DND-41 (cell line): ENCODE results near the gene NXNL1.
A peak's percentile ranks its signal among the peaks of the same experiment; 100 is the strongest.
"Not testable (repeated sequence)": the region's sequence is repeated elsewhere in the genome, so short reads cannot be mapped to it uniquely, and the experiment has no call there.

Experiments
- ATAC-seq: fragments of 200-7000 bp; cut with Tn5 transposase; 3 replicates; pipeline ENCODE4 v1.9.1; 2021; ENCODE audit warnings: low read depth; ENCODE audit not compliant: insufficient read depth
- DNase-seq: peaks from one replicate; pipeline ENCODE4 v3.0.0-alpha.2; 2020
- H2AFZ ChIP-seq: 2 replicates; pipeline ENCODE4 v1.6.0; 2012; ENCODE audit warnings: low read depth, low read length
- H3K27ac ChIP-seq: 2 replicates; pipeline ENCODE4 v1.5.1; 2012; ENCODE audit warnings: low read length, inconsistent platforms
- H3K27me3 ChIP-seq: fragments of 200-600 bp; sonication (generic); 2 replicates; pipeline ENCODE4 v1.6.0; 2012; ENCODE audit warnings: low read length, mild to moderate bottlenecking, inconsistent platforms; ENCODE audit not compliant: insufficient read depth, poor library complexity
- H3K36me3 ChIP-seq: 2 replicates; pipeline ENCODE4 v1.5.1; 2012; ENCODE audit warnings: low read length, inconsistent platforms; ENCODE audit not compliant: insufficient read depth
- H3K4me1 ChIP-seq: 2 replicates; pipeline ENCODE4 v1.5.1; 2012; ENCODE audit warnings: mild to moderate bottlenecking, low read length; ENCODE audit not compliant: insufficient read depth
- H3K4me2 ChIP-seq: 2 replicates; pipeline ENCODE4 v1.6.0; 2012; ENCODE audit warnings: mild to moderate bottlenecking, moderate library complexity, low read length, inconsistent platforms; ENCODE audit not compliant: insufficient read depth
- H3K4me3 ChIP-seq, 2 experiments: fragments of 200-600 bp in 1 of 2; shearing (Covaris generic) in 1 of 2; 2 replicates each; pipeline ENCODE4 v1.5.1; 2012 to 2016; ENCODE audit warnings: inconsistent platforms in 2 of 2, low read length in 2 of 2, mild to moderate bottlenecking in 2 of 2, low read depth in 1 of 2, moderate library complexity in 1 of 2
- H3K79me2 ChIP-seq: 2 replicates; pipeline ENCODE4 v1.6.0; 2012; ENCODE audit warnings: low read length, inconsistent platforms; ENCODE audit not compliant: insufficient read depth
- H3K9ac ChIP-seq: 2 replicates; pipeline ENCODE4 v1.6.0; 2012; ENCODE audit warnings: low read depth, mild to moderate bottlenecking, inconsistent platforms, low read length, moderate library complexity
- H3K9me3 ChIP-seq: 2 replicates; pipeline ENCODE4 v1.5.1; 2012; ENCODE audit warnings: low read length, moderate library complexity, mild to moderate bottlenecking, inconsistent platforms; ENCODE audit not compliant: insufficient read depth, severe bottlenecking
- H4K20me1 ChIP-seq: 2 replicates; pipeline ENCODE4 v1.6.0; 2012; ENCODE audit warnings: low read length; ENCODE audit not compliant: insufficient read depth
- EZH2 ChIP-seq: IDR thresholded peaks from 3 replicates; pipeline ENCODE4 v1.6.1; 2012; ENCODE audit warnings: borderline replicate concordance, low read depth, mild to moderate bottlenecking, moderate library complexity, low read length, inconsistent platforms; ENCODE audit not compliant: severe bottlenecking
- TF ChIP-seq, protein P1 (sequence below): IDR thresholded peaks from 2 replicates; pipeline ENCODE4 v1.5.1; 2012; ENCODE audit warnings: borderline replicate concordance, low read length, moderate library complexity, mild to moderate bottlenecking; ENCODE audit not compliant: poor library complexity, severe bottlenecking; ENCODE audit errors: extremely low read depth

NXNL1 gene

DNA sequence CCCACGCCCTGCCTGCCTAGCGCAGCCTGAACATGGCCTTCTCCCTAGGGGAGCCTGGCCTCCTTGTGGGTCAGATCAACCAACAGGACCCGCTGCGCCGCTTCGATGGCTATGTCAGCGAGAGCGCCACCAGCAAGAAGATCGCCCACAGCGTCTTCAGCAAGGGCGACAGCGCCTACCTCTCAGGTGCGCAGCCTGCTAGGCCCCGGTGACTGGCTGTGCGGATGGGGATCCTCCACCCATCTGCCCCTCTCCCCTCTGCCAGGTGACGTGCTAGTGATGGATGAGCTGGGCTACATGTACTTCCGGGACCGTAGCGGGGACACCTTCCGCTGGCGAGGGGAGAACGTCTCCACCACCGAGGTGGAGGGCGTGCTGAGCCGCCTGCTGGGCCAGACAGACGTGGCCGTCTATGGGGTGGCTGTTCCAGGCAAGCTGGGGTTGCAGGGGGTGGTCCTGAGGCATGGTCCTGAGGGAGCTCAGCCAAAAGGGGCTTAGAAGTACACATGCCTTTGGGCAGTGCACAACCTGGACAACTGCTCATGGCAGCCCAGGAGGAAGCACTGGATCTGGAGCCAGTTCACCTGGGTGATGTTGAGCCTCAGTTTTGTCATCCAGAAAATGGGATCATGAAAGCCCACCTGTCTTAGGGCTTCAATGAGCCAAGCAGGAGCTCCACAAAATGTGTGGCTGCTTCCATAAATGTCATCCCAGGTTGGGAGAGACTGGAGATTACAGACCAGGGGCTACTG, 39.9 kb upstream of the NXNL1 start:
- Histone ChIP-seq H3K27ac (0 out of 2 replicates have a peak overlapping the region, but pooled peaks have one; percentile 11), H3K4me1 (peaks cover 17% of the 10 kb centered on the region), H3K9ac (no peak overlapping the region), H3K4me3 (no peak overlapping the region), H4K20me1 (peaks cover 31% of the 10 kb centered on the region), H2AFZ (no peak overlapping the region), H3K79me2 (peaks cover 19% of the 10 kb centered on the region), H3K27me3 (no peaks in the 10 kb centered on the region), H3K9me3 (no peaks in the 10 kb centered on the region), H3K36me3 (peaks cover 14% of the 10 kb centered on the region), H3K4me2 (no peak overlapping the region)
- ATAC-seq (no peak), DNase-seq (no peak)
- TF ChIP-seq, protein P1, sequence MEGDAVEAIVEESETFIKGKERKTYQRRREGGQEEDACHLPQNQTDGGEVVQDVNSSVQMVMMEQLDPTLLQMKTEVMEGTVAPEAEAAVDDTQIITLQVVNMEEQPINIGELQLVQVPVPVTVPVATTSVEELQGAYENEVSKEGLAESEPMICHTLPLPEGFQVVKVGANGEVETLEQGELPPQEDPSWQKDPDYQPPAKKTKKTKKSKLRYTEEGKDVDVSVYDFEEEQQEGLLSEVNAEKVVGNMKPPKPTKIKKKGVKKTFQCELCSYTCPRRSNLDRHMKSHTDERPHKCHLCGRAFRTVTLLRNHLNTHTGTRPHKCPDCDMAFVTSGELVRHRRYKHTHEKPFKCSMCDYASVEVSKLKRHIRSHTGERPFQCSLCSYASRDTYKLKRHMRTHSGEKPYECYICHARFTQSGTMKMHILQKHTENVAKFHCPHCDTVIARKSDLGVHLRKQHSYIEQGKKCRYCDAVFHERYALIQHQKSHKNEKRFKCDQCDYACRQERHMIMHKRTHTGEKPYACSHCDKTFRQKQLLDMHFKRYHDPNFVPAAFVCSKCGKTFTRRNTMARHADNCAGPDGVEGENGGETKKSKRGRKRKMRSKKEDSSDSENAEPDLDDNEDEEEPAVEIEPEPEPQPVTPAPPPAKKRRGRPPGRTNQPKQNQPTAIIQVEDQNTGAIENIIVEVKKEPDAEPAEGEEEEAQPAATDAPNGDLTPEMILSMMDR: no peak
- TF ChIP-seq EZH2: no peak

DNA sequence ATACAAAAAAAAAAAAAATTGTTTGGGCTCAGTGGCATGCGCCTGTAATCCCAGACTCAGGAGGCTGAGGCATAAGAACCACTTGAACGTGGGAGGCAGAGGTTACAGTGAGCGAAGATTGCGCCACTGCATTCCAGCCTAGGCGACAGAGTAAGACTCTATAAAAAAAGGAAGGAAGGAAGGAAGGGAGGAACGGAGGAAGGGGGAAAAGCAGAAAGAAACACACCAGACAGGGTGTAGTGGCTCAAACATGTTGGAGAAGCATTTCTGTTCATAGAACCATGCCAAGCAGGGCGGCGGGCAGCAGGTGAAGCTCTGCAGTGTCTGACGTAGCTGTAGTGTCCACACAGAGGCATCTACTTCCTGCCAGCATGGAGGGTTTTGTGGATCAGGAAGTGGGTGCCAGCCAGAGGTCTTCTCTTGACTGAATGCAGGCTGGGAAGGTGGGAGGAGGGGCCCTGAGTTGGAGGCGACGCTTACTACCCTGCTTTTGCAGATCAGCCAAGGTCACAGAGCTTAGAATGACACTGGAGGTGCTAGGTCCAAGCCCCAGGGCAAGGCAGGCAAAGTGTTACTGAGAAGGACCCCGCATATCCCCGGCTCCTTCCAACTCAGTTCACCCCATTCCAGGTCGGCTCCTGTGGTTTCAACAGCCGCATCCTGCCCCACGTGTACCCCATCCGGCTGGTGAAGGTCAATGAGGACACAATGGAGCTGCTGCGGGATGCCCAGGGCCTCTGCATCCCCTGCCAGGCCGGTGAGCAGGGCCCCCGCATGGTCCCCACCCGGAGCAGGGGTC, 39.1 kb upstream of the NXNL1 start:
- Histone ChIP-seq H3K4me1 (peaks cover 17% of the 10 kb centered on the region), H3K36me3 (peaks cover 15% of the 10 kb centered on the region), H3K4me2 (no peak overlapping the region), H3K4me3 (no peak overlapping the region), H4K20me1 (peaks cover 28% of the 10 kb centered on the region), H3K79me2 (peaks cover 19% of the 10 kb centered on the region), H2AFZ (no peak overlapping the region), H3K27ac (peak overlapping the region; percentile 11; the same call in 1 of the 2 replicates), H3K9ac (no peak overlapping the region), H3K9me3 (no peaks in the 10 kb centered on the region), H3K27me3 (no peaks in the 10 kb centered on the region)
- ATAC-seq (peak; percentile 38; the same call in 2 of the 3 replicates), DNase-seq (peak; percentile 51)
- TF ChIP-seq, protein P1: no peak
- TF ChIP-seq EZH2: no peak

DNA sequence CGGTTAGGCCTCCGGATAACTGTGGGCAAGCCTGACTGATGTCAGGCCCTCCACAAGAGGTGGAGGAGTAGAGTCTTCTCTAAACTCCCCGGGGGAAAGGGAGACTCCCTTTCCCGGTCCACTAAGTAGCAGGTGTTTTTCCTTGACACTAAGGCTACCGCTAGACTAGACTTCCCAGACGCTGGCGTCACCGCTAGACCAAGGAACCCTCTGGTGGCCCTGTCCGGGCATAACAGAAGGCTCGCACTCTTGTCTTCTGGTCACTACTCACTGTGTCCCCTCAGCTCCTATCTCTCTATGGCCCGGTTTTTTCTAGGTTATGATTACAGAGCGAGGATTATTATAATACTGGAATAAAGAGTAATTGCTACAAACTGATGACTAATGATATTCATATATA, 38.3 kb upstream of the NXNL1 start:
- Histone ChIP-seq H3K4me1 (peaks cover 17% of the 10 kb centered on the region), H3K79me2 (peaks cover 12% of the 10 kb centered on the region), H3K36me3 (peaks cover 15% of the 10 kb centered on the region), H4K20me1 (peaks cover 23% of the 10 kb centered on the region)
- ATAC-seq, H3K9me3 ChIP-seq, DNase-seq, H3K9ac ChIP-seq, H3K27me3 ChIP-seq, H2AFZ ChIP-seq, H3K4me2 ChIP-seq, H3K4me3 ChIP-seq, H3K27ac ChIP-seq: not testable (repeated sequence)
